Stimulated activated naive B cell treated with anti-CD40 and anti-IgM and Interleukin-4, amounts not matched to agents 10 μg/mL and 1 μg/mL and 100 μg/mL, for 72 hours (primary cell): ENCODE data around the gene FARP1.
A peak's percentile ranks its signal among the peaks of the same experiment; 100 is the strongest.

Experiments used
- ATAC-seq, 2 donors: fragments of 150-1000 bp; cut with Tn5 transposase; replicated peaks; 2 replicates each; pipeline ENCODE4 v1.10.0; 2021; ENCODE audit warnings: moderate library complexity in 1 of 2
- DNase-seq: peaks from one replicate; pipeline ENCODE4 v3.0.0; 2021
- H3K27ac Mint-ChIP-seq: one replicate; pipeline ENCODE4 v1.8.0; 2022; ENCODE audit warnings: mild to moderate bottlenecking, mixed read lengths
- H3K27me3 Mint-ChIP-seq, 2 donors: one replicate each; pipeline ENCODE4 v1.8.0; 2022; ENCODE audit warnings: mixed read lengths in 2 of 2
- H3K36me3 Mint-ChIP-seq, 2 donors: one replicate each; pipeline ENCODE4 v1.8.0; 2022; ENCODE audit warnings: mixed read lengths in 2 of 2, mild to moderate bottlenecking in 1 of 2
- H3K4me1 Mint-ChIP-seq, 2 donors: one replicate each; pipeline ENCODE4 v1.8.0; 2022; ENCODE audit warnings: mixed read lengths in 2 of 2, mild to moderate bottlenecking in 1 of 2
- H3K4me3 Mint-ChIP-seq, 2 donors: one replicate each; pipeline ENCODE4 v1.8.0; 2022; ENCODE audit warnings: mild to moderate bottlenecking in 2 of 2, mixed read lengths in 2 of 2, moderate library complexity in 1 of 2
- H3K9me3 Mint-ChIP-seq, 2 donors: one replicate each; pipeline ENCODE4 v1.8.0; 2022; ENCODE audit warnings: mixed read lengths in 2 of 2, mild to moderate bottlenecking in 1 of 2

Gene FARP1

DNA sequence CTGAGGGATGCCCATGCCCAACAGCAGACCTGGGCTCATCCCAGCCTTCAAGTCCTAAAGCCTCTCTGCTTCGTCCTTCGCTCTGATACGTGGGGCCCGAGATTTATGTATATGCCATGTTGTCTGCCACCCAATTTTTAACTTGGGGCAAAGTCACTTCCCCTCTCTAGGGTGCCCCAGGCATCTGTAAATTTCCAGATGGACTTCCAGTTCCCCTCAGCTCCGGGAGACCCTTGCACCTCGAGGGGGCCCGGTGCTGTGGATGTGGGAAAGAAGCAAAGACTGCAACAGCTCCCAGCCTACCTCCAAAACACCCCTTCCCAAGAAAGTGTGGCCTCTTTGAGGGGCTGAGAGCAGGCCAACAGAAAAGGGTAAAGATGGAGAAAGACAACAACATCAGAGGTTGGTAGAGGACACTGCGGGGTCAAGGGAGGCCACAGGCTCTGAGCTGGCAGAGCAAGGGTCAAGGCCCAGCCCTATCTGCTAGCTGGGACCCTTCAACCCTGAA lies 336.7 kb downstream of the FARP1 start:
- H3K4me1 Mint-ChIP-seq: peaks cover 64 to 79% of the 10 kb centered on the region in 2 donors
- peaks cover 38 to 57% of the 10 kb centered on the region in 2 donors for H3K36me3 Mint-ChIP-seq
- no peak overlapping the region for H3K4me3 Mint-ChIP-seq
- no peak for ATAC-seq
- H3K27me3 Mint-ChIP-seq: no peaks in the 10 kb centered on the region
- H3K27ac Mint-ChIP-seq: peak overlapping the region; percentile 38
- H3K9me3 Mint-ChIP-seq: peaks cover 0 to 3% of the 10 kb centered on the region in 2 donors
- no peak for DNase-seq

- Mint-ChIP-seq H3K27ac (peak overlapping the region; percentile 21), H3K4me3 (no peak overlapping the region), H3K9me3 (peaks cover 0 to 3% of the 10 kb centered on the region in 2 donors), H3K27me3 (no peaks in the 10 kb centered on the region), H3K4me1 (peaks cover 71 to 91% of the 10 kb centered on the region in 2 donors), H3K36me3 (peaks cover 42 to 58% of the 10 kb centered on the region in 2 donors)
- ATAC-seq: no peak
- DNase-seq: no peak
Measured at GRCh38 chr13:98480915-98481877, 338.3 kb downstream of the FARP1 start.

DNA sequence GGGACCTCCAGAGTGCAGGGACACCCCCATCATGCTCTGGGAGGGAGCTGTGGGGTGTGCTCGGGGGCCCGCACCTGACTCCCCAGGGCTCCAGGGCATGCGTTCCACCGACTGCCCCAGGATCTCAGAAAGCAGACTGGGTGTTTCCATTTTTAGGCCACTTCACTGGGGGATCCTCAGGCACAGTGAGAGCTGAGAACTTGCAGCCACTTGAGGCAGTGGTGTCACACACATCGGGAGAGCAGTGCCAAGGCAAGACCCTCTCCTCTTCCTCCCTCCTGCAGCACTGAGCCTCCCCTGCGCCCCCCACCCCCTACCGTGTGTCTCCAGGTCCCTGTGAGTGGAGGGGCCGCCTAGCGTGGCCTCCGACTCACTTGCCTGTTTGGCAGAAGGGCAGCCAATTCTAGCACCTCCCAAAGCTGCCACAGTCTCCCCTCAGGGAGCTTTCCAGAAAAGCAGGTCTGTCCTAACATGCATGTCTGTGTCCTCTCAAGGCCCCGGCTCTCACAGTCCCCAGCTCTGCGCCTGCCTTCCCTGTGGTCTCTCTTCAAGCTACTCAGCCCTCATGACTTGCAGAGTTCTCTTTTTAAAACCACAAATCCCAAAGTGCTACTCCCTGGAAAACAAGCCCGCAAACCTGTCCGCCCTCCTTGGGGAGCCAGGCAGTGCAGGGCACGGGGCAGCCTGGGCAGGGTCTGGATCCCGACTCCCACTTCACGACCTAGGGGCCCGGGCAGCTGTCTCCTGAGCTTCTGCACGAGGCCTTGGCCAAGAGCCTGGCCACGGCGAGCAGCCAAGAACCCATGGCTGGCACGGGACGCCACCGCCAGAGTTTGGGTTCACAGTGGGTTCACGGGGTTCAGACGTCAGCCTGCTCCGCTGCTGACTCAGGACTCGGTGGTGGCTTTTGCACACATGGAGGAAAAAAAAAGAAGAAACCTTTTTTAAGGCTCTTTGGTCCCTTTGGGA lies 339.9 kb downstream of the FARP1 start:
- Mint-ChIP-seq H3K36me3 (peaks cover 39 to 53% of the 10 kb centered on the region in 2 donors), H3K27me3 (no peaks in the 10 kb centered on the region), H3K9me3 (peaks cover 0 to 3% of the 10 kb centered on the region in 2 donors), H3K4me1 (peaks cover 70 to 91% of the 10 kb centered on the region in 2 donors), H3K27ac (peak overlapping the region; percentile 14), H3K4me3 (peak overlapping the region in 1 of 2 donors; percentile 16)
- DNase-seq (no peak), ATAC-seq (peak; percentile 53)

GRCh38 chr13:98483601-98484288 lies 340.9 kb downstream of the FARP1 start:
- no peak for ATAC-seq
- Mint-ChIP-seq H3K9me3 (peaks cover 0 to 1% of the 10 kb centered on the region in 2 donors), H3K4me3 (no peak overlapping the region), H3K36me3 (peaks cover 31 to 43% of the 10 kb centered on the region in 2 donors), H3K27me3 (no peaks in the 10 kb centered on the region), H3K4me1 (peaks cover 69 to 91% of the 10 kb centered on the region in 2 donors), H3K27ac (peak overlapping the region; percentile 57)
- DNase-seq: no peak

DNA sequence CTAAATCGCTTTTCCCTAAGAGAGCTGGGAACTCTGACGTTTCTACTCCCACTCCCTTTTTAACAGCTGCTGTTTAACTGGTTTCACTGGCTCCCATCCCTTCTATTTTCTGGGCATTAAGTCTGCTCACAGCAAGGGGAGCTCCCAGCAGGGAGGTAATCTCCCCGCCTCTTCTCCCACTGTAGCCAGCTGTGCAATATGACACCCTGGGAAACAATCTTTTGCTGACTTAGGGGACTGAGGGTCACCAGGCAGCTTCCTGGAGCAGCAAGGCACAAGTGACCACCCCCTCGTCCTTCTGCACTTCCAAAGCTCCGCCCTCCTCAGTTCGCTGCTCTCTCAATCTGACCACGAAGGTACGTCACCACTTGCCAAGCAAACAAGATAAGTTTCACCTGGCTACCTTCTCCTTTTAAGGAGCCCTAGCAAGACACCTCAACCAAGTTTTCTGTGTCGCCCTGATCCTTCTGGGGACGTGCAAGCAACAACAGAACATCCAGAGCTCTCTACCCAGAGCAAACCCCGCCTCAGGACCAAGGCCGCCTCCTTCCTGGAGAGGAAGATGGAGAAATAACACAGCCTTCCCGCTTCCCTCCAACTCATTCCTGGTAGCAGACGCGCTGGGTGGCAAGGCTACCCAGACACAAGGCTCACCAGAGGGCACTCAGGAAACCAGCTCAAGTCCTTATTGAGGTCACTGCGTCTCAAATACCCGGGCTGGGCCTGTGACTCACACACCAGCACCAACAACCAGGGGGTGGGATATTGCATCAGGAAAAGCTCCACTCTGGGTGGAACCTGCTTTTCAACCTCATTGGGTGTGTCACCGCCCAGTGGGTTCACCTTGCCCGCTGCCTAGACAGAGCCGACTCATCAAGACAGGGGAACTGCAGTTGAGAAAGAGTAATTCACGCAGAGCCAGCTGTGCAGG lies 341.7 kb downstream of the FARP1 start:
- ATAC-seq (peak; percentile 48 to 50), DNase-seq (no peak)
- peaks cover 72 to 91% of the 10 kb centered on the region in 2 donors for H3K4me1 Mint-ChIP-seq
- peak overlapping the region; percentile 33 for H3K27ac Mint-ChIP-seq
- peaks cover 24 to 45% of the 10 kb centered on the region in 2 donors for H3K36me3 Mint-ChIP-seq
- peak overlapping the region; percentile 13 to 46 for H3K4me3 Mint-ChIP-seq
- no peaks in the 10 kb centered on the region for H3K9me3 Mint-ChIP-seq
- H3K27me3 Mint-ChIP-seq: no peaks in the 10 kb centered on the region

DNA sequence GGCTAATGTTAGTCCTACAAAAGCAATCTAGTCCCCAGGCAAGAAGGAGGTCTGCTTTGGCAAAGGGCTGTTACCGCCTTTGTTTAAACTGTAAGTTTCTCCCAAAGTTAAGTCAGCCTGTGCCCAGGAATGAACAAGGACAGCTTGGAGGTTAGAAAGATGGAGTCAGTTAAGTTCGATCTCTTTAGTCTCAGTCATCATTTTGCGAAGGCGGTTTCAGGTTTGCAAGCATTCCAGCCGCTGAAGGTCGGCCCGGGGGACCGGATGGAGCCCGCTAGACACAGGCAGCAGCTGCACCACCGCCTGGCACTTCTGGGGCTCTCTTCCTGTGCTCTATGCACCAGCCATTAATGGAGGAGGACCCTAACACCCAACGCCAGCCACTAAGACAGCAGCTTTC lies 342.7 kb downstream of the FARP1 start:
- no peaks in the 10 kb centered on the region for H3K9me3 Mint-ChIP-seq
- H3K27ac Mint-ChIP-seq: peak overlapping the region; percentile 84
- ATAC-seq (no peak), DNase-seq (no peak)
- peaks cover 26 to 48% of the 10 kb centered on the region in 2 donors for H3K36me3 Mint-ChIP-seq
- no peak overlapping the region for H3K4me3 Mint-ChIP-seq
- peaks cover 73 to 97% of the 10 kb centered on the region in 2 donors for H3K4me1 Mint-ChIP-seq
- no peaks in the 10 kb centered on the region for H3K27me3 Mint-ChIP-seq

DNA sequence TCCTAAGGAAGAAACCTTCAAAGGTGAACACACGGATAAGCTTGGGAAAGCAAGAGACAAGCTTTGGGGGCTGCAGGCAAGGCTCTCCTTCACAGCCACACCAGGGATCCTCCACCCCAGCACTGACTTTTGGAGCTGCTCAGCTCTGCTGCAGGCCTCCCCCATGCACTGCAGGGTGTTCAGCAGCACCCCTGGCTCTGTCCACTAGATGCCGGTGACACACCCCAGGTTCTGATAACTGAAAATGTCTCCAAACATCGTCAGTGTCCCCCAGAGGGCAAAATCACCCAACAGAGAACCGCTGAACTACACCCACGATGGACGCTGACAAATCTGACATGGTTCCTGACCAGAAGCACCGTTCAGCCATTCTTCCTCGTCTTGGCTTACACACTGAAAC lies 343.5 kb downstream of the FARP1 start:
- Mint-ChIP-seq H3K9me3 (no peaks in the 10 kb centered on the region), H3K36me3 (peaks cover 26 to 49% of the 10 kb centered on the region in 2 donors), H3K4me1 (peaks cover 73 to 97% of the 10 kb centered on the region in 2 donors), H3K27ac (no peak overlapping the region), H3K4me3 (no peak overlapping the region), H3K27me3 (no peaks in the 10 kb centered on the region)
- no peak for ATAC-seq
- DNase-seq: no peak

GRCh38 chr13:98487016-98487415 lies 344.1 kb downstream of the FARP1 start:
- no peaks in the 10 kb centered on the region for H3K27me3 Mint-ChIP-seq
- peaks cover 29 to 50% of the 10 kb centered on the region in 2 donors for H3K36me3 Mint-ChIP-seq
- H3K9me3 Mint-ChIP-seq: no peaks in the 10 kb centered on the region
- no peak overlapping the region for H3K4me3 Mint-ChIP-seq
- ATAC-seq (no peak), DNase-seq (no peak)
- H3K4me1 Mint-ChIP-seq: peaks cover 72 to 98% of the 10 kb centered on the region in 2 donors
- H3K27ac Mint-ChIP-seq: no peak overlapping the region

DNA sequence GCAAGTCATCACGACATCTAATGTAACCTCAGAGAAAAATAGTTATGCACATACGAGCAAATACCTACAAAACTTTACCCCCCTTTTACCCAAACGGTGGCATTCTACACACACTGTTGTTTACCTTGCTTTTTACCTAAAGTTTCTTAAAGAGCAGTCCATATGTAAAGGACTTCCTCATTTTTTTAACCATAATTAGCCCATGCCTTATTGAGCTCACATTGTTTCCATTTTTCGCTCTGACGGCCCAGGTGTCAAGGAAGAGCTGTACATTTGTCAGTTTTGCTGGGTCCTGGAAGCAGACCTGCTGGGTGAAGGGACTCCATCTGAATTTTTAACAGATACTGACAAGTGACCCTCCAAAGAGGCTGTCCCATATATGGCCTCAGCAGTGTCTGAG lies 344.6 kb downstream of the FARP1 start:
- Mint-ChIP-seq H3K27me3 (no peaks in the 10 kb centered on the region), H3K36me3 (peaks cover 29 to 55% of the 10 kb centered on the region in 2 donors), H3K4me1 (peaks cover 73 to 99% of the 10 kb centered on the region in 2 donors), H3K4me3 (peak overlapping the region in 1 of 2 donors; percentile 47), H3K27ac (peak overlapping the region; percentile 28), H3K9me3 (no peaks in the 10 kb centered on the region)
- DNase-seq: no peak
- peak; percentile 62 for ATAC-seq

DNA sequence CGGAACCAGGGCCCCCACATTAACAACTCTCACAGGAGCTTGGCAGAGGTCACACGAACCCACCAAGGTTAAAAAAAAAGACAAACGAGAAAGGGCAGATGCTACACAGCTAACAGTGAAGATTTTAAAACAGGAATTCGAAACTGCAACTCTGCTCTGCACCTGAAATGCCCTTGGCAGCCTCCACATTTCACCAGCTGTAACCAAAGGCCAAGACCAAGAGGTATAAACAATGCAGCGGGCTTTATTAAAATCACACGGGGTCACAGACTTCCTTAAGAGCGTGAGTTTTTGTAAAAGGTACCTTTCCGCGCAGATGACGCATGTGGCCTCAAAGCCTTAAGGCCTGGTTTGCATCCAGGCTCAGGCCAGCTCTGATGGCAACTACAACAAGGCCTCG lies 345.8 kb downstream of the FARP1 start:
- Mint-ChIP-seq H3K27ac (peak overlapping the region; percentile 60), H3K4me3 (peak overlapping the region in 1 of 2 donors; percentile 16), H3K9me3 (no peaks in the 10 kb centered on the region), H3K36me3 (peaks cover 26 to 50% of the 10 kb centered on the region in 2 donors), H3K4me1 (peaks cover 64 to 96% of the 10 kb centered on the region in 2 donors), H3K27me3 (no peaks in the 10 kb centered on the region)
- DNase-seq (no peak), ATAC-seq (peak; percentile 55 to 71)

DNA sequence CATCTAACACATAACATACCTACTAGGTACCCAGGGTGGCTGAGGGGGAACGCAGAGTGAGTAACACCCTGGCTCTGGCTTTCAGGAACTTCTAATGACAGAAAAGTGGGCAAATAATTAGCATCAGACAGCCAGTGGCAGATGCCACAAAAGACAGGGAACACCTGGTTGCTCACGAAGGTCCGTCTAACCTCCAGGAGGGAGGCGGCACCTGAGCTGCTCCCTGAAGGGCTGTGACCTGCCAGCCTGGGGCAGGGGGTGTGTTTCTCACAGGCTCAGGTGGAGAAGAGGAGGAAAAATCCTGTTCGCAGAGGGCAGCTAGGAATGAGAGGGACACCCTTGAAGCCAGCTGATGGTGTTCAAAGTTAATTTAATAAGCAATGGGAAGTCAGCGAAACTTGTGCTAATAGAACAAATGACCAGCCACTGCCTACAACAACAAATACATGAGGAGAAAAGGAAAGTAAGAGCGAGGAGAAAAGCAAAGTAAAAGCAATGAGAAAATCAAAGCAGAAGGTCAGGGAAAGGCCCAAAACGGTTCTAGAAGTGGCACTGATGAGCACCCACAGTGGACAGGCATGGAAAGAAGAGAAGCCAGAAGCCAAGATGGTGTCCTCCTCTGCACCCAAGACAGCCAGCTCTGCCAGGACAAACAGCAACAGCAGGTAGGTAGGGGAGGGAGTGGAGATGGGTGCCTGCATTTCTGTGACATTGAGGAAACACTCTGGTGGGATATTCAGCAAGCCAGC lies 346.7 kb downstream of the FARP1 start:
- H3K36me3 Mint-ChIP-seq: peaks cover 23 to 47% of the 10 kb centered on the region in 2 donors
- H3K9me3 Mint-ChIP-seq: no peaks in the 10 kb centered on the region
- DNase-seq (no peak), ATAC-seq (no peak)
- no peaks in the 10 kb centered on the region for H3K27me3 Mint-ChIP-seq
- H3K4me1 Mint-ChIP-seq: peaks cover 57 to 90% of the 10 kb centered on the region in 2 donors
- H3K27ac Mint-ChIP-seq: peak overlapping the region; percentile 60
- H3K4me3 Mint-ChIP-seq: peak overlapping the region in 1 of 2 donors; percentile 16

DNA sequence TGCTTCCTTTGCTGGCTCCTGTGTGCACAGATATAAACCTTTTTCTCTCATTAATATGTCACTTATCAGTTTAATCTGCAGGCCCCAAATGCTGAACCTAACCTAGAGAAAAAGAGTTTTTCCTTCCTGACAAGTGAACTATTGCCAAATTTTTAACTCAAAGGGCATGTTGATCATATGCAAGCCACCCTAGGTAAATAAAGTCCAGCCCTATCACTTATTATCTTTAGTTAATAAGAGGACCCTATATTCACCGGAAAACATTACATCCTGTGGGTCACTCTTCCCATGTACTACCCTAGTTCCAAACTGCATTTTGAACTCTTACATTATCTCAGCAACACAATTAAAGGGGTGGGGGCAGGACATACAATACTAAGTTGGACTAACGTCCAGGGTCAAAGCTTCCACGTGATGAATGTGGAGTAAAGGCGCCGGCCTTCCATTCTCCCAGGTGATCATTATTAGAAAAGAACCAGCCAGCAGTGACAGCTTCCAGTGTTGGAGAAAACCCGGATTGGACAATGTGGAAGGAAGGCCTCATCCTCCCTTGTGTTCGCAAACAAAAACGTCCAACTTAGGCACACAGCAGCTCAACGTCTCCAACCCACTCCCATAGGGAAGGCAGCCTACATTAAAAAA lies 347.4 kb downstream of the FARP1 start:
- H3K4me3 Mint-ChIP-seq: peak overlapping the region in 1 of 2 donors; percentile 5
- DNase-seq (no peak), ATAC-seq (no peak)
- H3K36me3 Mint-ChIP-seq: peaks cover 27 to 45% of the 10 kb centered on the region in 2 donors
- peaks cover 51 to 86% of the 10 kb centered on the region in 2 donors for H3K4me1 Mint-ChIP-seq
- H3K27ac Mint-ChIP-seq: peak overlapping the region; percentile 25
- no peaks in the 10 kb centered on the region for H3K27me3 Mint-ChIP-seq
- no peaks in the 10 kb centered on the region for H3K9me3 Mint-ChIP-seq
